GM21526 (cell line): ENCODE measurements around the gene GMEB2.
"Not testable (repeated sequence)": the region's sequence is repeated elsewhere in the genome, so short reads cannot be mapped to it uniquely, and the experiment has no call there.

Experiments used
- ATAC-seq: cut with Tn5 transposase; IDR thresholded peaks from one replicate; pipeline ENCODE4 v1.9.1; 2021; ENCODE audit warnings: moderate library complexity; ENCODE audit not compliant: unreplicated experiment, low FRiP score

The GMEB2 gene

DNA sequence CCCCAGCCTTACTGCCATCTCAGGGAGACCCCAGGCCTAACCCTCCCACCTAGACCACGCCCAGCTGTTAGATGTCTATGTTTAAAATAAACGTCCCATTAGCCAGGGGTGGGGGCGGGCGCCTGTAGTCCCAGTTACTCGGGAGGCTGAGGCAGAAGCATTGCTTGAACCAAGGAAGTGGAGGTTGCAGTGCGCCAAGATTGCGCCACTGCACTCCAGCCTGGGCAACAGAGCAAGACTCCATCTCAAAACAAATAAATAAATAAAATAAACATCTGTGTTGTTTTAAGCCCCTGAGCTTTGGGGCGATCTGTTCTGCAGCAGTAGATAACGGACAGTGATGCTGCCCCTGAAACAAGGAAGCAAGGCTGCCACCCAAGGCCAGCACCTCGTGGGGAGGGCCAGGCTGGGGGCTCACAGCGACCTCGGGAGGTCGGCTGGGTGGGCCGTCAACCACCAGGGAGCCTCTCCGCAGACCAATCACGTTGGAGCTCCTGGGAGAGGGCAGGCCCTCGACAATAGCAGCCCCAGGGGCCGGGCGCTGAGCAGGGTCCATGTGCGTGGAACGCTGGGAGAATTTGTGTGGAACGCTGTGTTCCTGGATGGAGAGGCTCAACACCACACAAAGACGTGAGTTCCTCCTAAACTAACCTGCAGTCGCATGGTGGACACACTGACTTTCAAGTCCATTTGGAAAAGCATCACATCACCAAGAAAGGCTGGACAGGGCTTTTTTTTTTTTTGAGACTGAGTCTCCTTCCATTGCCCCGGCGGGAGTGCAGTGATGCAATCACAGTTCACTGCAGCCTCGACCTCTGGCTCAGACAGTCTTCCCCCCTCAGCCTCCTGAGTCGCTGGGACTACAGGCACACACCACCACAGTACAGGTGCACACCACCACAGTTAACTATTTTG, 51.8 kb downstream of the GMEB2 start:
- ATAC-seq = no peak

DNA sequence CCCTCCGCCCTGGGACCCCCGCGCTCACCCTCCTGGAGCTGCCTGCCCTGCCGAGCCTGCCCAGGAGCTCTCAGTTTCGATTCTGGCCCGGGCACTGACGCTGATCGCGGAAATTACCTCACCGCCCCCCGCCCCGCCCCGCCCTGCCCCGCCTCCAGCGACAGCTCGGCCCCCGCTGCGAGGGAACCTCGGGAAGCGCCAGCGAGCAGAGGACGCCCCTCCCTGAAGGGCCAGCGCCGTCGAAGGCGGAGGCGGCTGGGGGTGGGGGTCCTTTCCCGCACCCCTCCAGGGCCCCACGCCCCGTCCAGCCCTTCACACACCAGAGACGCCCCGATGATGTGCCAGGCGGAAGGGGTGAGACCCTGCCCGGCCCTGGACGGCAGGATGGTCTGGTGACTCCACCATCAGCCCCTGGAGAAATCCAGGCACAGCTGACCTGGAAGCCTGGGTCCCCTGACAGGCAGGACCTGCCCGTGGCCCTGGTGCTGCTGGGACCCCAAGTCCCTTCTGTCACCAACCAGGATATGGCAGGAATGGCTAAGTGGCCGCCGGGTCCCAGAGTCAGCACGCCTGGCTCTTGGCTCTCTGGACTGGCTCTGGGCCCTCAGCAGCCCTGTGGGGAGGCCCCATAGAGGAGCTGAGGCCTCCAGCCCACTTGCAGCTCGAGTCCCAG, 52.6 kb downstream of the GMEB2 start, which contains the start of gene HELZ2:
HELZ2 (minus strand) TSS at position 84 of the 673 bp plus-strand sequence. CDS start 1,854 bp downstream, outside the sequence.
- no peak for ATAC-seq

DNA sequence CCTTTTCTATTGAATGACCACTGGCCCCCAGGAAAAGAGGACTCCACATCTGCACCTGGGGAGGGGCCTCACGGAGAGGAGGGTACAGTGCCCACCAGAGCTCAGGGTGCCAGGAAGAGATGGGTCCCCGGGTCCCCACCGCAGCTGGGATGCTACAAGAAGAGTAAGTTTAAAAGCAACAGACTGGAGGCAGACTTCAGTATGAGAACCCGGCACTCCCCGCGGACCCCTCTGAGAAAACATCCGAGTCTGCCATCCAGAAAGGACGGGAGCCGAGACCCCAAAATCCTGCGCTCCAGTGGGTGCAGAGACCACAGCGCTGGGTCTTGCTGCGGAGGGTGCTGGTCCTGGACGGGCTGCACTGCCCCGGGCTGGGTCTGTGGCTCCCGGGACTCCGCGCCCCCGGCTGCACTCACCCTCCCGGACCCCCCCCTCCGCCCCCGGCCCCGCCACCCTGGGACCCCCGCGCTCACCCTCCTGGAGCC, 53.2 kb downstream of the GMEB2 start:
- no peak for ATAC-seq

DNA sequence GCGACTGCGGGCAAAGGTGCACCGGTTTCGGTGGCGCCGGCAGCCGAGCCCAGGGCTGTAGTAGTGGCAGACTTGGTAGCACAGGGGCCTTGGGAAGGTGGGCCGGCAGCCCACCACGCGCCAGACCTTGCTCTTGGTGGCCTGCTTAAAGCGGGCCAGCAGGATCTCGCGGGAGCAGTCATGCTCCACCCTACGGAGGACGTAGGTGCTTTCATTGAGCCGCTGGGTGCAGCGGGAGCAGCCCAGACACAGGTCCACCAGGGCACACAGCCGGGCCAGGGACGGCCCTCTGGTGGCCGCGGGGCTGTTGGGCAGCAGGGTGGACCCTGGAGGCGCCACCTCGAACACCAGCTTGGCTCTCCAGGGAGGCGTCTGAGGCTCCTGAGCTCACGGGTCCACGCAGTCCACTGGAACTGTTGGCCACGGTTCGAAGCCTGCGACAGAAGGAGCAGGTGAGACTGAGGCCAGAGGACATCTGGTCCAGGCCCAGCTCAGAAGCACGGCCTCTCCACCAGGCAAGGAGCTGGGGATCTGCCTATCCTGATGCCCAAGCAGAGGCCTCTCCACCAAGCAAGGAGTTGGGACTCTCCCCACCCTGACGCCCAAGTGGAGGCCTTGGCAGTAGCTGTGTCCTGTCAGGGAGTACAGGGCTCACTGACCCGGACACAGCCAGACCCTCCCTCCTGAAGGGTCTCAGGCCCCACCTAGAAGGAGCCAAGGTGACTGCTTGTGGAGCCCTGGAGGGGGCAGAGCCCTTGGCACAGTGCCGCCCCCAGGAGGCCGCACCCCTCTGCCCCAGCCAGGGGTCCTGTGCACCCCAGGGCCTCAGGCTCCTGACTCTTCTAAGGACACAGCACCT, 53.9 kb downstream of the GMEB2 start:
- ATAC-seq = no peak

DNA sequence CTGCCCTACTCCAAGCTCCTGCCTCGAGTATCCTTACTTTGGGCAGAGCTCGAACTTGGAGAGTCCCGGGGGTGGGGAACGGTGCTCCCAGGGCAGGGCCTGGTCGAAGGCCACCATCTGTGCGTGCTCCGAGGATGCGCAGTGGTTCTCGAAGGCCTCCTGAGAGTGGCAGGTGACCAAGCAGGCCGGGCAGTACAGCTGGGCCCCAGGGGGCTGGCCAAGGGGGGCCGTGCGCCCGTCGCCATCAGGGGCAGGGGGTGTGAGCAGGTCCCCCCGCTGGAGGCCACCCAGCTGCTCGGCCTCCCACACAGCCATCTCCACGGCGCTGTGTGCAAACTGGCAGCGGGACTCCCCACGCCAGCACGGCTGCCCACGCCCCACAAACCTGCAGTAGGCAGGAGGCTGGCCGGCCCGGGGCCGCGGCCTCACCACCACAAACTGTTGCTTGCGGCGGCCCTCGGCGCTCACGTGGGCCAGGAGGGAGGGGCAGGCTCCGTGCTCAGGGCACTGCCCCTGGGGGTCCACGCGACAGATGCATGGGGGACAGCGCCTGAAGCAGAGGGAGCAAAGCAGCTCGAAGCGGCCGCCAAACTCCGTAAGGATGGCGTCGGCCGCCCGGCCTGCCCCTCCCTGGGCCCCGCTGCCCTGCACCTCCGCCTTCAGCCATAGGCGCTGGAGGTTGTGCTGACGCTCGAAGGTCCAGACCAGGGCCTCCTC, 54.7 kb downstream of the GMEB2 start:
- no peak for ATAC-seq

DNA sequence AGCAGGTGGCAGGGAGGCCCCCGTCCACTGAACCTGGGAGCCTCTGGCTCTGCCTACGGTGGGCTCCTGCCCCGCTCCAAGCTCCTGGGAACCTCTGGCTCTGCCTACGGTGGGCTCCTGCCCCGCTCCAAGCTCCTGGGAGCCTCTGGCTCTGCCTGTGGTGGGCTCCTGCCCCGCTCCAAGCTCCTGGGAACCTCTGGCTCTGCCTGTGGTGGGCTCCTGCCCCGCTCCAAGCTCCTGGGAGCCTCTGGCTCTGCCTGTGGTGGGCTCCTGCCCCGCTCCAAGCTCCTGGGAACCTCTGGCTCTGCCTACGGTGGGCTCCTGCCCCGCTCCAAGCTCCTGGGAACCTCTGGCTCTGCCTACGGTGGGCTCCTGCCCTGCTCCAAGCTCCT, 55.8 kb downstream of the GMEB2 start:
- ATAC-seq = not testable (repeated sequence)

DNA sequence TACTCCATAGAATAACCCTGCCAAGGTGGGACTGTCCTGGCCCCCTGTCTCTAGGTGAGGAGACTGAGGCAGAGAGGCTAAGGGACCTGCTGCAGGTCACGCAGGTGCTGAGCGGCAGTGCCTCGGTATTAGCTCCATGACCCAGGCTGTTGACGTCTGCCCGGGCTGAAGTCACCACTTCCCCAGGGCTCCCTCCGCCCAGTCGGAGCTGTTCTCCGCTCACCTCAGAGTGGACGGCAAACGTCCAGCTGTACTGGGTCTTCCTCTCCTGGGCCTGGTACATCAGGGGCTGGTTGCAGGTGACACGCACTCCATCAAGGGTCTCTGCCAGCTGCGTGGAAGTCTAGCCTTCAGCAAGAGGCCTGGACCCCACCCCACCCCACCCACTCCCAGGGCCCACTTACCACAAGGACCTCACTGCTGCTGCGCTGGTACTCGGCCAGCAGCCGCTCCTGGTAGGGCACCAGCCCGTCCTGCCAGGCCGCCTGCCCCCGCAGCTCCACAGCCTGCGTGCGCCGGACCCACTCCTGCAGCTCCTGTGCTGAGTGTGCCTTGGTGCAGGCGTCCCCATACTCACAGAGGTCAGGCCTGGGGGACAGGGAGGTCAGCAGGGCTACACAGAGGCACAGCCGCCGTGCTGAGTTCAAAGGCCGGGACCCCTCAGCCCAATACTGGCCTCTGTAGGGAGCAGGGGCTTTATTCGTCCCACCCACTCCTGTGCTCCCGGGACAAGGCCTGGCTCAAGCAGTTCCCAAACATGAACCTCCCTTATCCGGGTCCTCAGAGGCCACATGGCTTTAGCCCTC, 56.4 kb downstream of the GMEB2 start:
- no peak for ATAC-seq

DNA sequence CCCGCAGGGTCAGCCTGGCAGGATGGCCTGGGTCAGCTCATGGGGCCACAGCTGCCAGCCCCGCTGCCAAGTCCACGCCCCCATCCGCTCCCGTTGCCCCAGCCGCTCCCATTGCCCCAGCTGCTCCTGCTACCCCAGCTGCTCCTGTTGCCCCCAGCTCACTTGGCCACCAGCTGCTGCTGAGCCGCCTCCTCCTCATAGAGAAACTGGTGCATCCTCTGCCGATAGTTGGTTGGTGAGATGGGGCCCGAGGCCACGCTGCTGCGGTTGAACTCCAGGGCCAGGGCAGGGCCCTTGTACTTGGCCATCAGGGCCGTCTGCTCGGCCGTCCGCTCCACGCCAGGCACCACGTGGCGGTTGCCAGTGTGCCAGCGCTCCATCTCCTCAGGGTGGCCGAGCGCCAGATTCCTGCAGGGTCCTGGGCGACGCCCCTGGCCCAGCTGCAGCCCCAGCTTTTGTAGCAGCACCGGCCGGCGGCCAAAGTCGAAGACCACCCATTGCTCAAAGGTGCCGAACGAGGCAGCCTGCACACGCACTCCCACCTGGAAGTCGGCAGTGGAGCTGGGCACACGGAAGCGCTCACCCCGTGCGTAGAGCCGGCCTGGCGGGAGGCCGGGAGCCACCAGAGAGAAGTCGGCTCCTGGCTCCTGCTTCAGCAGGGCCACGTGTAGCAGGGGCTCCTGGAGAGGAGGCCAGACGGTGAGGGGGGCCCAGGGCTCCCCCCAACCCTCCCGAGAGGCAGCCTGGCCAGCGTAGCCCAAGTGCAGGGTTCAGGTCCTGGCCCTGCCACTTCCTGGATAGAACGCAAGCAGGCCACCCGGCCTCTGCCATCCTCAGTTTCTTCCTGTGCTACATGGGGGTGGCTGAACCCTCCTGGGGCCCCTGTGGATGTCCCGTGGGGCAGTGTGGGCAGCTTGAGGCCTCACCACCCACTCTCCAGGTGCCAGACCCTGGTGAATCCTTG, 57.6 kb downstream of the GMEB2 start:
- no peak for ATAC-seq

DNA sequence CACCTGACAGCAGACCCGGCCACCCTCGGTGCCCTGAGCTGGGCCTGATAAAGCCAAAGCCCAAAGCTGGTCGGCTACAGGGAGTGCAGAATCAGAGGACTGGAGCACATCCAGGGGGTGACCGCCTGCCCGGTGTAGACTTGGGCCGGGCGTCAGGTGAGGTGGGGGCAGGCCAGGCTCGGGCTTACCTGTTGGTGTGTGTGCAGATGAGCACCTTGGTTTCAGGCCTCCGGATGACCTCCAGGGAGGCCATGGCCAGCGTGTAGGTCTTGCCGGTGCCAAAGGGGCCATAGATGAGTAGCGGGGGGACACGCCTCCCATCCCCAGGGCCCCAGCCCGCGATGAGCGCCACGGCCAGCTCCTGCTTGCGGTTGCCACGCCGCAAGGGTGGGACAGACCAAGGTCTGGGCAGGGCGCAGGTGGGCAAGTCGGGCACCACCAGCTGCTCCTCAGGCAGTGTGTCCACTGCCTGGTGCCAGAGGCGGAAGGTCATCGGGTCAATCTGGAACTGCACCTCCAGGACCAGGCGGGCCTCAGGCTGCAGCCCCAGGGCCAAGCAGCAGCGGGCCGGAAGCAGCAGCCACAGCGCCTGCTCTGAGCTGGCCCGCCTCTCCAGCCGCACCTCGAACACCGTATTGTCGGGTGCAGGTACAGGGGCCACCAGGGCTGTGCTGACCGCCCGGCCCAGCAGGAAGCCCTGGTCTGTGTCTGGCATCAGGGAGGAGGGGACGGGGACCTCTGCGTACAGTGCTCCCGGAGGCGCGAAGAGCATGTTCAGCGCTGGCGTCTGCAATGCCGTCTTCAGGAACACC, 58.5 kb downstream of the GMEB2 start:
- ATAC-seq = no peak

DNA sequence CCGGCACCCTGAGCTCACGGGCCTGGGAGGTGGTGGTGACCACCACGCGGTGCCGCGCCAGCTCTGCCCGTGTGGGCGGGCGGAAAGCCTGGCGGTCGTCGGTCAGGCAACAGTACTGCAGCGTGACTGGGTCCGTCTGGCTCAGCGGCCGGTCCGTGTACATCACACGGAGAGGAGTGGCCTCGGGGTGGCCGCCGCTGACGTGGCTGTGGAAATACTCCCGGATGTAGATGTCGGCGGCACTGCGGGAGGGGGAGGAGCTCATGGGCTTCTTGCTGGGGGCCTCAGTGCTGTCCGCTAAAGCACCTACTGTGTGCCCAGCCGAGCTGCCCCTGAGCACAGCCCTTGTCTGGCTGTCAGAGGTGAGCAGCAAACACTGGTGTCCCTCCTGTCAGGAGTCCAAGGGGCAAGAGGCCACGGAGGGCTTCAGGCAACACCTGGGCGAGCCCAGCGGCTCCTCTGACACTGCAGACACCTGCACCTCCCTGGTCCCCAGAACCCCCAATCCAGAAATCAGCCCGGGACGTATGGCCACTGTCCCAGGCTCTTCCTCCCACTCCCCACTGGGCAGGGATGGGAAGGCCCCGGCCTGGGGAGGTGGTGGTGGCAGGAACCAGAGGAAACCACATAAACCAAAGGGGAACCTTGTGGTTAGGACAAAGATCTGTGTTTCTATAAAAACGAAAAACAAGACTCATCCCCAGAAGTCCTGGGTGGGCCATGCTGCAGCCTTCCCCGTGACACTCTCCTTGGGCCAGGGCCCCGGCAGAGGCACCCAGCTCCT, 59.3 kb downstream of the GMEB2 start:
- ATAC-seq = no peak

DNA sequence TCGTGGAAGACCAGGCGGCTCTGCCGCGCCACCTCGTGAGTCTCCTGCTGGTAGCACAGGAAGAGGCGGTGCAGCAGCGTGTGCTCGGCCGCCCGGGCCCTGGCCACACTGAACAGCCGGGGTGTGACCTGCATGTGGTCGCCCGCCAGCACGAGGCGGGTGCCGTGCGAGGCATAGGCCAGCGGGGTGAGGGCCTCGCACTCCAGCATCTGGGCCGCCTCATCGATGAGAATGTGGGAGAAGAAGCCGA, 59.8 kb downstream of the GMEB2 start:
- ATAC-seq = no peak

DNA sequence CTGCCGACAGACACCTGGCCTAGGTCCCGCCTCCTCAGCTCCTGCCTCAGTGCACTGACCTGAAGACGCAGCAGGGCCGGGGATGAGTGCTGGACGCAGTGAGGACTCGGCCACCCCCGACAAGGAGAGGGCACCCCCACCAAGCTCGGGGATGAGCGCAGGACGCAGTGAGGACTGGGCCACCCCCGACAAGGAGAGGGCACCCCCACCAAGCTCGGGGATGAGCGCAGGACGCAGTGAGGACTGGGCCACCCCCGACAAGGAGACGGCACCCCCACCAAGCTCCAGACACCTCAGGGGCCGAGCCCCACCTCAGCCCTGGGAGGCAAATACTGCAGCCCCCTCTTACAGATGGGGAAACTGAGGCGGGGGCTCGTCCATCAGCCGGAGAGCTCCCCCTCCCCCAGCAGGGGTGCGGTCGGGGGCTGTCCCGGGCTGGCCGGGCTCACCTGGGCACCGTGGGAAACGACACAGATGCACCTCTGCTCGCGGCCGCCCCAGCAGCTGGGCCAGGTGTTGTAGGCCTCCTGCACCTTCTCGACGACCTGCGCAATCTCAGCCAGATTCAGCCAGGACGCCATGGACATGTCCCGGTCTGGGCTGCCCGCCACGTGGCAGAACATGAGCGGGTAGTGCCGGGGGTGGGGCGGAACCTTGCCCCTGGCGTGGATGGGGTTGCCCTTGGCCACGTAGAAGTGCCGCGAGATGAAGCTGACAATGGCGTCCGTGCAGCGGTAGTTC, 60.3 kb downstream of the GMEB2 start:
- no peak for ATAC-seq

DNA sequence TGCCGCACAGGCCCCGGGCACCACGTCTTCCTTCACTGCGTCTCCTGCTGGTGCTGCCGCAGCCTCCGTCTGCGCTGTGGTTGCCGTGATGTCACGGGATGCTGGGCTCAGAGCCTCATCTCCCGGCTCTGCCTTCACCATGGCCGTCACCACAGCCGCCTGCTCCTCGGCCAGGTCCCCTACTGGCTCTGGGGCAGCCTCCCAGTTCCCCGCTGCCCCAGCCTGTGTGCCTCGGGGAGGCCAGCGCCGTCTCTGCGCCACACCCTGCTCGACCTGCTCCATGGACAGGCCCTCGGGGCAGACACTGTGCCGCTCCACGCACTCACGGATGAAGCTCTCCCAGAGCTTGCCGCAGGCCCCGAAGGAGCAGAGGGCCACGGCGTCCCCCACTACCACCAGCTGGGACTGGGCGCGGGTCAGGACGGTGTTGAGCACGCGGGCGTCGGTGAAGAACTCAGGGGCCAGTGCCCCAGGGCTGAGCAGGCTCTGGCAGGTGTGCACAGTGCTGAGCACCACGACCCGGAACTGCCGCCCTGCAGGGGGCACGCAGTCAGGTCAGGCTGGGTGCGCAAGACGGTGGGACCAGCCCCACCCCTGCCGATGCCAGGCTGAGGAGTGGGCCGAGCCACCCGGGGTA, 61.1 kb downstream of the GMEB2 start:
- ATAC-seq = no peak

DNA sequence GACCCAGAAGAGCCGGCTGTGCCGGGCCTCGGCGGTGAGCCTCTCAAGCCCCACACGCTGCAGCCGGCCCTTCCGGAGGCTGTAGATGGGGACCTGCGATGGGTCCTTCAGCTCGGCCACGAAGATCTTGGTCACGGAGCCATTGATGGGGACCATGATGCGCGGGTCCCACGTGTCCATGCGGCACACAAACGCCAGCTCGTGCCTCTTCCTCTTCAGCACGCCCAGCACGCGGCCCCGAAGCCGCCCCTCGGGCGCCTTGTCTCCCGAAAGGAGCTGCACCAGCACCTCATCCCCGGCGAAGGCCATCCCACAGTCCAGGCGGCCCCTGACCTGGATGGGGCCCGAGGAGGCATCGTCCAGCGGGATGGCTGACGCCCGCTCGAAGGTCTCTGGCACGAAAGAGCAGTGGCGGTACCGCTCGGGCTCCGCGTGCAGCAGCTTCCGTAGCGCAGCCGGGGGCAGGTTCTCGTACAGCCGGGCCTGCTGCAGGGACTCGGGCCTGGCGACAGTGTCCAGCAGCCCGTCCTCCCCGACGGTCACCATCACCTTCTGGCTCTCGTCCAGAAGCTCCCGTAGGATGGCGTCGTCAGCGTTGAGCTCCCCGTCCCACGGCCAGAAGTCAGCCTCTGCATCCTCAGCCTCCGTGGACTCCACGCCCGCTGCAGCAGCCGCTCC, 61.7 kb downstream of the GMEB2 start:
- ATAC-seq = no peak
